Gastroesophageal sphincter (tissue), 4 donors: ENCODE measurements around the gene CCDC34. TPM values are rescaled to one million over a fixed set of nuclear protein-coding genes. Genes with fewer than 3 reads are reported as not detected.

ENCODE experiments used
- ATAC-seq: fragments of 150-250 bp; one replicate; pipeline ENCODE4 v1.9.1; 2016; ENCODE audit warnings: mild to moderate bottlenecking, moderate library complexity
- H3K27ac ChIP-seq, 4 donors: fragments of 200-600 bp; sonication (generic) in 3 of 4; 1 replicate in 3 of 4; 2 replicates in 1 of 4; pipeline ENCODE4 v1.5.1; 2016 to 2019
- H3K27me3 ChIP-seq: fragments of 200-600 bp; sonication (generic); one replicate; pipeline ENCODE4 v1.5.1; 2019
- H3K36me3 ChIP-seq, 2 donors: fragments of 200-600 bp; sonication (generic); one replicate each; pipeline ENCODE4 v1.5.1; 2019; ENCODE audit warnings: control low read depth in 1 of 2
- H3K4me1 ChIP-seq, 3 donors: fragments of 200-600 bp; sonication (generic); 1 replicate in 2 of 3; 2 replicates in 1 of 3; pipeline ENCODE4 v1.5.1; 2016 to 2019; ENCODE audit warnings: control low read depth in 2 of 3
- H3K4me3 ChIP-seq, 2 donors: fragments of 200-600 bp; sonication (generic); one replicate each; pipeline ENCODE4 v1.5.1; 2019; ENCODE audit warnings: mild to moderate bottlenecking in 1 of 2, moderate library complexity in 1 of 2
- H3K9me3 ChIP-seq, 3 donors: fragments of 200-600 bp; sonication (generic); one replicate each; pipeline ENCODE4 v1.5.1; 2017 to 2019; ENCODE audit warnings: control low read depth in 2 of 3
- CTCF ChIP-seq, 4 experiments: fragments of 200-600 bp in 2 of 4; fragments of 450-650 bp in 2 of 4; sonication (generic) in 1 of 4; IDR thresholded peaks; one replicate each; pipeline ENCODE4 v1.5.1; 2017 to 2019; ENCODE audit warnings: antibody characterized with exemption in 4 of 4, mild to moderate bottlenecking in 2 of 4, moderate library complexity in 2 of 4
- EP300 ChIP-seq: sonication (generic); formaldehyde crosslinking; IDR thresholded peaks from one replicate; pipeline ENCODE4 v1.6.1; 2017; ENCODE audit warnings: antibody characterized with exemption, mild to moderate bottlenecking
- POLR2A ChIP-seq, 2 donors: fragments of 450-650 bp; IDR thresholded peaks; one replicate each; pipeline ENCODE4 v1.6.1; 2017; ENCODE audit warnings: antibody characterized with exemption in 2 of 2, mild to moderate bottlenecking in 2 of 2, moderate library complexity in 1 of 2
- POLR2AphosphoS5 ChIP-seq: sonication (generic); formaldehyde crosslinking; IDR thresholded peaks from one replicate; pipeline ENCODE4 v1.6.1; 2017; ENCODE audit warnings: antibody characterized with exemption
- WGBS, 2 donors: methylation state at CpG; one replicate each; pipeline ENCODE4 v1.1.5; 2018; ENCODE audit warnings: low coverage in 1 of 2; 5-methylcytosine and 5-hydroxymethylcytosine counted together
- total RNA-seq, 4 donors: library from RNA; depleted of rRNA; stranded (reverse); fragments of >200 nt; gene quantifications; one replicate each; pipeline ENCODE4 v1.1.0, GENCODE V29; 2016

Gene CCDC34
- total RNA-seq, 4 donors from 2014 or later: 0.78 to 1.3 (median 1.1) TPM

GRCh38 chr11:27291302-27291889 lies 71.6 kb downstream of the CCDC34 start:
- Histone ChIP-seq H3K9me3 (no peaks in the 10 kb centered on the region), H3K27me3 (no peaks in the 10 kb centered on the region), H3K36me3 (no peaks in the 10 kb centered on the region), H3K4me1 (no peaks in the 10 kb centered on the region), H3K4me3 (no peak overlapping the region), H3K27ac (no peak overlapping the region)
- 90 to 100% methylated on average over 1 to 2 of the region's 6 CpGs for WGBS, 2 donors
- TF ChIP-seq EP300: no peak
- TF ChIP-seq POLR2AphosphoS5: no peak
- no peak for TF ChIP-seq CTCF (IDR thresholded peaks at IDR 0.05)
- no peak for TF ChIP-seq POLR2A (IDR thresholded peaks at IDR 0.05)
- ATAC-seq: no peak

GRCh38 chr11:27290261-27291050 lies 72.6 kb downstream of the CCDC34 start:
- H3K36me3 ChIP-seq: no peaks in the 10 kb centered on the region
- H3K27ac ChIP-seq: no peak overlapping the region
- 57 to 67% methylated on average over 2 to 4 of the region's 4 CpGs for WGBS, 2 donors
- H3K27me3 ChIP-seq: no peaks in the 10 kb centered on the region
- H3K4me3 ChIP-seq: no peak overlapping the region
- no peak for ATAC-seq
- TF ChIP-seq CTCF (IDR thresholded peaks at IDR 0.05) (no peak), POLR2AphosphoS5 (no peak), POLR2A (IDR thresholded peaks at IDR 0.05) (no peak), EP300 (no peak)
- no peaks in the 10 kb centered on the region for H3K9me3 ChIP-seq
- H3K4me1 ChIP-seq: no peaks in the 10 kb centered on the region

Other genes starting within 250 kb of the CCDC34 start
- gene LGR4, start 109.6 kb upstream of the CCDC34 start, total RNA-seq: 10 to 100 TPM; 21.0 to 35.9 (median 31.8) TPM
- gene LIN7C, start 143.6 kb upstream of the CCDC34 start, total RNA-seq: 10 to 100 TPM; 37.6 to 56.2 (median 51.1) TPM